Caco-2 (cell line): ENCODE results near the gene GLT8D2. TPM values are rescaled to one million over a fixed set of nuclear protein-coding genes. Genes with fewer than 3 reads are reported as not detected.

Experiments used
- BruUV-seq: library from RNA; stranded (reverse); fragments of 400-500 nt; replicated peaks from 2 replicates; lab custom pipeline; 2021; lab: Mats Ljungman, UMichigan
- CTCF ChIA-PET: fragments of 300-600 bp; sonication (Branson Sonifier 250); formaldehyde crosslinking; loops from one replicate; lab custom pipeline; 2022; ENCODE audit warnings: antibody characterized with exemption; lab: Charles Lee
- POLR2A ChIA-PET: fragments of 300-600 bp; sonication (Branson Sonifier 250); formaldehyde crosslinking; loops from one replicate; lab custom pipeline; 2022; ENCODE audit warnings: antibody characterized with exemption; lab: Charles Lee
- DNase-seq, 2 experiments: peaks; one replicate each; pipeline versions ENCODE4 v3.0.0 to v3.0.0-alpha.2; 2020 to 2022
- H3K27me3 ChIP-seq: replicated peaks from 2 replicates; pipeline ENCODE4 v1.6.0; 2011; ENCODE audit warnings: low read length; ENCODE audit not compliant: control insufficient read depth, insufficient read depth
- H3K36me3 ChIP-seq: 2 replicates; pipeline ENCODE4 v1.5.1; 2011; ENCODE audit warnings: low read length; ENCODE audit not compliant: control insufficient read depth, insufficient read depth
- H3K4me1 ChIP-seq: fragments of 250-450 bp; sonication (Bioruptor Pico); 2 replicates; pipeline ENCODE4 v1.5.1; 2020; ENCODE audit warnings: mild to moderate bottlenecking
- H3K4me3 ChIP-seq: 2 replicates; pipeline ENCODE4 v1.5.1; 2011; ENCODE audit warnings: low read depth, mild to moderate bottlenecking, control low read depth, low read length
- H3K9me3 ChIP-seq: fragments of 250-450 bp; sonication (Bioruptor Pico); 2 replicates; pipeline ENCODE4 v1.5.1; 2020; ENCODE audit warnings: mild to moderate bottlenecking, moderate library complexity
- H3K27ac Mint-ChIP-seq: one replicate; pipeline ENCODE4 v1.8.0; 2022; ENCODE audit warnings: mixed read lengths; ENCODE audit not compliant: unreplicated experiment
- H3K27me3 Mint-ChIP-seq: one replicate; pipeline ENCODE4 v1.8.0; 2022; ENCODE audit warnings: mixed read lengths; ENCODE audit not compliant: insufficient read depth, unreplicated experiment
- H3K36me3 Mint-ChIP-seq: one replicate; pipeline ENCODE4 v1.8.0; 2022; ENCODE audit warnings: mild to moderate bottlenecking, mixed read lengths; ENCODE audit not compliant: insufficient read depth, unreplicated experiment
- H3K4me1 Mint-ChIP-seq: one replicate; pipeline ENCODE4 v1.8.0; 2022; ENCODE audit warnings: low read depth, mixed read lengths; ENCODE audit not compliant: unreplicated experiment
- H3K4me3 Mint-ChIP-seq: one replicate; pipeline ENCODE4 v1.8.0; 2022; ENCODE audit warnings: mild to moderate bottlenecking, moderate library complexity, mixed read lengths; ENCODE audit not compliant: unreplicated experiment
- H3K9me3 Mint-ChIP-seq: one replicate; pipeline ENCODE4 v1.8.0; 2022; ENCODE audit warnings: mixed read lengths; ENCODE audit not compliant: unreplicated experiment
- intact Hi-C: fragments of 100-400 bp; cut with micrococcal nuclease; formaldehyde crosslinking; loops from one replicate; pipeline ENCODE4 v1.10.0; 2022; ENCODE audit not compliant: unreplicated experiment
- total RNA-seq: library from RNA; stranded (reverse); gene quantifications from 2 replicates; pipeline ENCODE4 v1.2.3, GENCODE V29; 2022
- TF ChIP-seq, protein P1 (sequence below), 2 experiments: fragments of 200-600 bp in 1 of 2; IDR thresholded peaks; 1 replicate in 1 of 2; 2 replicates in 1 of 2; pipeline versions ENCODE4 v1.5.1 to v1.8.0; 2011 to 2022; ENCODE audit warnings: antibody characterized with exemption in 1 of 2, control low read depth in 1 of 2, inconsistent platforms in 1 of 2, low read depth in 1 of 2, low read length in 1 of 2, mild to moderate bottlenecking in 1 of 2, moderate library complexity in 1 of 2; ENCODE audit not compliant: insufficient read depth in 1 of 2, severe bottlenecking in 1 of 2, unreplicated experiment in 1 of 2

The GLT8D2 gene
- total RNA-seq, 1 experiment from 2014 or later, result not detected

- CTCF ChIA-PET, result no interaction called here
- H3K4me1 ChIP-seq, result no peaks in the 10 kb centered on the region
- H3K27me3 ChIP-seq, result no peaks in the 10 kb centered on the region
- POLR2A ChIA-PET, result no interaction called here
- H3K4me3 ChIP-seq, result no peak overlapping the region
- no peak overlapping the region for H3K4me3 Mint-ChIP-seq
- H3K9me3 ChIP-seq, result peaks cover 5% of the 10 kb centered on the region; the same call in 1 of the 2 replicates
- H3K27me3 Mint-ChIP-seq, result peaks cover 10% of the 10 kb centered on the region
- H3K27ac Mint-ChIP-seq, result no peak overlapping the region
- TF ChIP-seq, protein P1, sequence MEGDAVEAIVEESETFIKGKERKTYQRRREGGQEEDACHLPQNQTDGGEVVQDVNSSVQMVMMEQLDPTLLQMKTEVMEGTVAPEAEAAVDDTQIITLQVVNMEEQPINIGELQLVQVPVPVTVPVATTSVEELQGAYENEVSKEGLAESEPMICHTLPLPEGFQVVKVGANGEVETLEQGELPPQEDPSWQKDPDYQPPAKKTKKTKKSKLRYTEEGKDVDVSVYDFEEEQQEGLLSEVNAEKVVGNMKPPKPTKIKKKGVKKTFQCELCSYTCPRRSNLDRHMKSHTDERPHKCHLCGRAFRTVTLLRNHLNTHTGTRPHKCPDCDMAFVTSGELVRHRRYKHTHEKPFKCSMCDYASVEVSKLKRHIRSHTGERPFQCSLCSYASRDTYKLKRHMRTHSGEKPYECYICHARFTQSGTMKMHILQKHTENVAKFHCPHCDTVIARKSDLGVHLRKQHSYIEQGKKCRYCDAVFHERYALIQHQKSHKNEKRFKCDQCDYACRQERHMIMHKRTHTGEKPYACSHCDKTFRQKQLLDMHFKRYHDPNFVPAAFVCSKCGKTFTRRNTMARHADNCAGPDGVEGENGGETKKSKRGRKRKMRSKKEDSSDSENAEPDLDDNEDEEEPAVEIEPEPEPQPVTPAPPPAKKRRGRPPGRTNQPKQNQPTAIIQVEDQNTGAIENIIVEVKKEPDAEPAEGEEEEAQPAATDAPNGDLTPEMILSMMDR (IDR thresholded peaks at IDR 0.05; ENCODE audit: insufficient read depth in 1 of 2, low read depth in 1 of 2, low read length in 1 of 2, severe bottlenecking in 1 of 2, unreplicated experiment in 1 of 2), result no peak
- H3K36me3 Mint-ChIP-seq, result no peaks in the 10 kb centered on the region
- H3K36me3 ChIP-seq, result no peaks in the 10 kb centered on the region
- no peak for DNase-seq
- no peaks in the 10 kb centered on the region for H3K9me3 Mint-ChIP-seq
- no peaks in the 10 kb centered on the region for H3K4me1 Mint-ChIP-seq
- no TSS peak for BruUV-seq
- intact Hi-C loops, result no loop called here
These were observed 23.0 kb downstream of the GLT8D2 start for GRCh38 chr12:104026841-104027599.

- Mint-ChIP-seq H3K4me1 (no peaks in the 10 kb centered on the region), H3K4me3 (no peak overlapping the region), H3K36me3 (no peaks in the 10 kb centered on the region), H3K27me3 (peaks cover 17% of the 10 kb centered on the region), H3K27ac (no peak overlapping the region), H3K9me3 (no peaks in the 10 kb centered on the region)
- Histone ChIP-seq H3K36me3 (no peaks in the 10 kb centered on the region), H3K4me3 (no peak overlapping the region), H3K4me1 (no peaks in the 10 kb centered on the region), H3K9me3 (peaks cover 5% of the 10 kb centered on the region; the same call in 1 of the 2 replicates), H3K27me3 (no peaks in the 10 kb centered on the region)
- TF ChIP-seq, protein P1 (IDR thresholded peaks at IDR 0.05; ENCODE audit: insufficient read depth in 1 of 2, low read depth in 1 of 2, low read length in 1 of 2, severe bottlenecking in 1 of 2, unreplicated experiment in 1 of 2), result no peak
- CTCF ChIA-PET, result no interaction called here
- DNase-seq, result no peak
- intact Hi-C loops, result no loop called here
- no TSS peak for BruUV-seq
- POLR2A ChIA-PET, result no interaction called here
These were observed 24.2 kb downstream of the GLT8D2 start for GRCh38 chr12:104025771-104026170.

DNA sequence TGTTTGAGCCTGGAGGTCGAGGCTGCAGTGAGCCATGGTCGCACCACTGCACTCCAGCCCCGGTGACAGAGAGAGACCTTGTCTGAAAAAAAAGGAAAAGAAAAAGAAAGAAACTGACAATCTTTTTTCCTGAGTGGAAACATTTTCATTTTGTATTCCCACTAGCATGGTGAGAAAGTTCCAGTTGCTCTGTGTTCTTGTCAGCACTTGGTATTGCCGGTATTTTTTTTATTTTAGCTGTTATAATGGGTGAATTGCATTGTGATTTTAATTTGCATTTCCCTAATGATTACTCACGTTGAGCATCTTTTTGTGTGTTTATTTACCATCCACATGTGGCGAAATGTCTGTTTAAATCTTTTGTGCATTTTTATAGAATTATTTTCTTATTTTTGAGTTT, 25.6 kb downstream of the GLT8D2 start:
- Histone ChIP-seq H3K9me3 (peaks cover 5% of the 10 kb centered on the region; the same call in 1 of the 2 replicates), H3K27me3 (no peaks in the 10 kb centered on the region), H3K4me3 (no peak overlapping the region), H3K36me3 (no peaks in the 10 kb centered on the region), H3K4me1 (no peaks in the 10 kb centered on the region)
- peaks cover 21% of the 10 kb centered on the region for H3K27me3 Mint-ChIP-seq
- no peak overlapping the region for H3K4me3 Mint-ChIP-seq
- H3K27ac Mint-ChIP-seq, result no peak overlapping the region
- CTCF ChIA-PET, result no interaction called here
- BruUV-seq, result no TSS peak
- intact Hi-C loops, result no loop called here
- no peaks in the 10 kb centered on the region for H3K36me3 Mint-ChIP-seq
- POLR2A ChIA-PET, result no interaction called here
- no peaks in the 10 kb centered on the region for H3K4me1 Mint-ChIP-seq
- H3K9me3 Mint-ChIP-seq, result no peaks in the 10 kb centered on the region
- no peak for DNase-seq
- TF ChIP-seq, protein P1 (IDR thresholded peaks at IDR 0.05; ENCODE audit: insufficient read depth in 1 of 2, low read depth in 1 of 2, low read length in 1 of 2, severe bottlenecking in 1 of 2, unreplicated experiment in 1 of 2), result no peak
